ENCODE data around the gene BTBD18.

The BTBD18 gene

DNA sequence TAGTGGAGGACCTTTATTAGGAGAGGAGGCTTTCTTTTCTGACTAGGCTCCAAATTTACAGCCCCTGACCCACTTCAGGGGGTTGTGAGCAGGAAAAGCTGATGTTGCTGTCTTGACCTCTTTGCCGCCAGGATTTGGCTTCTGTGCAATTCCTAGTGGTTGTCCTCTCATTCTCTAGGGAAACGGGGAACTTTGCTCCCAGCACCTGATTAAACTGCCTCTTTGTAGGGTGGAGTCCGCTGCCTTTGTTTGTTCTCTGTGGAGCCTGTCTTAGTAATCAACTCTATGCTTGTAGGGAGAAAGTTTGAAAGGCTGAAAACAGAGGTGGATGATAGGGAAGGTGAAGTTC, 26.3 kb upstream of the BTBD18 start (continued):
- TF ChIP-seq, protein P1, sequence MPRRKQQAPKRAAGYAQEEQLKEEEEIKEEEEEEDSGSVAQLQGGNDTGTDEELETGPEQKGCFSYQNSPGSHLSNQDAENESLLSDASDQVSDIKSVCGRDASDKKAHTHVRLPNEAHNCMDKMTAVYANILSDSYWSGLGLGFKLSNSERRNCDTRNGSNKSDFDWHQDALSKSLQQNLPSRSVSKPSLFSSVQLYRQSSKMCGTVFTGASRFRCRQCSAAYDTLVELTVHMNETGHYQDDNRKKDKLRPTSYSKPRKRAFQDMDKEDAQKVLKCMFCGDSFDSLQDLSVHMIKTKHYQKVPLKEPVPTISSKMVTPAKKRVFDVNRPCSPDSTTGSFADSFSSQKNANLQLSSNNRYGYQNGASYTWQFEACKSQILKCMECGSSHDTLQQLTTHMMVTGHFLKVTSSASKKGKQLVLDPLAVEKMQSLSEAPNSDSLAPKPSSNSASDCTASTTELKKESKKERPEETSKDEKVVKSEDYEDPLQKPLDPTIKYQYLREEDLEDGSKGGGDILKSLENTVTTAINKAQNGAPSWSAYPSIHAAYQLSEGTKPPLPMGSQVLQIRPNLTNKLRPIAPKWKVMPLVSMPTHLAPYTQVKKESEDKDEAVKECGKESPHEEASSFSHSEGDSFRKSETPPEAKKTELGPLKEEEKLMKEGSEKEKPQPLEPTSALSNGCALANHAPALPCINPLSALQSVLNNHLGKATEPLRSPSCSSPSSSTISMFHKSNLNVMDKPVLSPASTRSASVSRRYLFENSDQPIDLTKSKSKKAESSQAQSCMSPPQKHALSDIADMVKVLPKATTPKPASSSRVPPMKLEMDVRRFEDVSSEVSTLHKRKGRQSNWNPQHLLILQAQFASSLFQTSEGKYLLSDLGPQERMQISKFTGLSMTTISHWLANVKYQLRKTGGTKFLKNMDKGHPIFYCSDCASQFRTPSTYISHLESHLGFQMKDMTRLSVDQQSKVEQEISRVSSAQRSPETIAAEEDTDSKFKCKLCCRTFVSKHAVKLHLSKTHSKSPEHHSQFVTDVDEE (CRISPR knock-in tag; IDR thresholded peaks at IDR 0.05): no peak
- TF ChIP-seq TCF4 (CRISPR knock-in tag; IDR thresholded peaks at IDR 0.05; ENCODE audit: borderline replicate concordance) (no peak), RARB (CRISPR knock-in tag; IDR thresholded peaks at IDR 0.05) (no peak), ZC3H10 (CRISPR knock-in tag; IDR thresholded peaks at IDR 0.05) (no peak), ESRRG (CRISPR knock-in tag; IDR thresholded peaks at IDR 0.05) (no peak), SNAI2 (CRISPR knock-in tag; IDR thresholded peaks at IDR 0.05) (no peak)
- TF ChIP-seq, protein P2, sequence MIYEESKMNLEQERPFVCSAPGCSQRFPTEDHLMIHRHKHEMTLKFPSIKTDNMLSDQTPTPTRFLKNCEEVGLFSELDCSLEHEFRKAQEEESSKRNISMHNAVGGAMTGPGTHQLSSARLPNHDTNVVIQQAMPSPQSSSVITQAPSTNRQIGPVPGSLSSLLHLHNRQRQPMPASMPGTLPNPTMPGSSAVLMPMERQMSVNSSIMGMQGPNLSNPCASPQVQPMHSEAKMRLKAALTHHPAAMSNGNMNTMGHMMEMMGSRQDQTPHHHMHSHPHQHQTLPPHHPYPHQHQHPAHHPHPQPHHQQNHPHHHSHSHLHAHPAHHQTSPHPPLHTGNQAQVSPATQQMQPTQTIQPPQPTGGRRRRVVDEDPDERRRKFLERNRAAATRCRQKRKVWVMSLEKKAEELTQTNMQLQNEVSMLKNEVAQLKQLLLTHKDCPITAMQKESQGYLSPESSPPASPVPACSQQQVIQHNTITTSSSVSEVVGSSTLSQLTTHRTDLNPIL (CRISPR knock-in tag; IDR thresholded peaks at IDR 0.05; ENCODE audit: low read depth): no peak

DNA sequence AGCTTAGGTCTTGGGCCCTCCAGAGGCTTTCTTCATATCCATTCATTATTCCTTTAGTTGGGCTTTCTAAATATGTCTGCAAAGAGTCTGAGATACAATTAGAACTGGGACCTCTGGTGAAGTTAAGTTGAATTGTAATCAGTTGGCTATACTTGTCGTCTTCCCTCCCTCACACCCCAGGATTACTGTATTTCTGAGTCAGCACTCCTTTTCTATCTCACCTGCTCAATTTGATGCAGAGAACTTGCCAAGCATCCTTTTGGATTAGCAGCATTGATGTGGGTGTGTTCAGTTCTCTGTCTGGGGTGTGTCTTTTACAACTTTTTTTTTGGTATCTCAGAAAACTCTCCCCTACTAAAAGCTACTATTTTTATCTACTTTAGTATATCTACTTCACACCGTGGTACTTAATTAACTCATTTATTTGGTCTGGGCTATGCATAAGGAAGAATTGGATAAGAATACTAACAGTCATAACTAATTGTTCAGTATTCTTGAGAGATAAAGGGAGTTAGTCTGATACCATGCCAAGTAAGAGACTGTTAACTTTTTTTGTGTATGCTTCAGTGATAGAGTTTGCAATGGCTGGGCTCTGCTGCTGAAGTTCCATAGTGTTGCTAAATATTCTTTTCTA, 25.1 kb upstream of the BTBD18 start:
- TF ChIP-seq ZNF70 (CRISPR knock-in tag; IDR thresholded peaks at IDR 0.05) (no peak), TOX (CRISPR knock-in tag; IDR thresholded peaks at IDR 0.05; ENCODE audit: borderline replicate concordance) (no peak), TCF4 (CRISPR knock-in tag; IDR thresholded peaks at IDR 0.05; ENCODE audit: borderline replicate concordance) (no peak), ARNTL (CRISPR knock-in tag; IDR thresholded peaks at IDR 0.05; ENCODE audit: borderline replicate concordance, low read depth) (no peak), ISL1 (CRISPR knock-in tag; IDR thresholded peaks at IDR 0.05) (no peak), BACH2 (CRISPR knock-in tag; IDR thresholded peaks at IDR 0.05; ENCODE audit: borderline replicate concordance) (no peak), ZC3H10 (CRISPR knock-in tag; IDR thresholded peaks at IDR 0.05) (no peak), CSDC2 (CRISPR knock-in tag; IDR thresholded peaks at IDR 0.05) (no peak), ZFP30 (CRISPR knock-in tag; IDR thresholded peaks at IDR 0.05) (no peak), ESRRG (CRISPR knock-in tag; IDR thresholded peaks at IDR 0.05) (no peak), GLIS3 (CRISPR knock-in tag; IDR thresholded peaks at IDR 0.05) (no peak), PPARA (CRISPR knock-in tag; IDR thresholded peaks at IDR 0.05; ENCODE audit: borderline replicate concordance) (no peak), SNAI2 (CRISPR knock-in tag; IDR thresholded peaks at IDR 0.05) (no peak)
- TF ChIP-seq, protein P3, sequence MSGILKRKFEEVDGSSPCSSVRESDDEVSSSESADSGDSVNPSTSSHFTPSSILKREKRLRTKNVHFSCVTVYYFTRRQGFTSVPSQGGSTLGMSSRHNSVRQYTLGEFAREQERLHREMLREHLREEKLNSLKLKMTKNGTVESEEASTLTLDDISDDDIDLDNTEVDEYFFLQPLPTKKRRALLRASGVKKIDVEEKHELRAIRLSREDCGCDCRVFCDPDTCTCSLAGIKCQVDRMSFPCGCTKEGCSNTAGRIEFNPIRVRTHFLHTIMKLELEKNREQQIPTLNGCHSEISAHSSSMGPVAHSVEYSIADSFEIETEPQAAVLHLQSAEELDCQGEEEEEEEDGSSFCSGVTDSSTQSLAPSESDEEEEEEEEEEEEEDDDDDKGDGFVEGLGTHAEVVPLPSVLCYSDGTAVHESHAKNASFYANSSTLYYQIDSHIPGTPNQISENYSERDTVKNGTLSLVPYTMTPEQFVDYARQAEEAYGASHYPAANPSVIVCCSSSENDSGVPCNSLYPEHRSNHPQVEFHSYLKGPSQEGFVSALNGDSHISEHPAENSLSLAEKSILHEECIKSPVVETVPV (CRISPR knock-in tag; IDR thresholded peaks at IDR 0.05): no peak
- TF ChIP-seq, protein P2 (CRISPR knock-in tag; IDR thresholded peaks at IDR 0.05; ENCODE audit: low read depth): no peak
- TF ChIP-seq, protein P4, sequence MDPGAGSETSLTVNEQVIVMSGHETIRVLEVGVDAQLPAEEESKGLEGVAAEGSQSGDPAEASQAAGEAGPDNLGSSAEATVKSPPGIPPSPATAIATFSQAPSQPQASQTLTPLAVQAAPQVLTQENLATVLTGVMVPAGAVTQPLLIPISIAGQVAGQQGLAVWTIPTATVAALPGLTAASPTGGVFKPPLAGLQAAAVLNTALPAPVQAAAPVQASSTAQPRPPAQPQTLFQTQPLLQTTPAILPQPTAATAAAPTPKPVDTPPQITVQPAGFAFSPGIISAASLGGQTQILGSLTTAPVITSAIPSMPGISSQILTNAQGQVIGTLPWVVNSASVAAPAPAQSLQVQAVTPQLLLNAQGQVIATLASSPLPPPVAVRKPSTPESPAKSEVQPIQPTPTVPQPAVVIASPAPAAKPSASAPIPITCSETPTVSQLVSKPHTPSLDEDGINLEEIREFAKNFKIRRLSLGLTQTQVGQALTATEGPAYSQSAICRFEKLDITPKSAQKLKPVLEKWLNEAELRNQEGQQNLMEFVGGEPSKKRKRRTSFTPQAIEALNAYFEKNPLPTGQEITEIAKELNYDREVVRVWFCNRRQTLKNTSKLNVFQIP (CRISPR knock-in tag; IDR thresholded peaks at IDR 0.05; ENCODE audit: borderline replicate concordance, low read depth): no peak
- no peak for ATAC-seq

DNA sequence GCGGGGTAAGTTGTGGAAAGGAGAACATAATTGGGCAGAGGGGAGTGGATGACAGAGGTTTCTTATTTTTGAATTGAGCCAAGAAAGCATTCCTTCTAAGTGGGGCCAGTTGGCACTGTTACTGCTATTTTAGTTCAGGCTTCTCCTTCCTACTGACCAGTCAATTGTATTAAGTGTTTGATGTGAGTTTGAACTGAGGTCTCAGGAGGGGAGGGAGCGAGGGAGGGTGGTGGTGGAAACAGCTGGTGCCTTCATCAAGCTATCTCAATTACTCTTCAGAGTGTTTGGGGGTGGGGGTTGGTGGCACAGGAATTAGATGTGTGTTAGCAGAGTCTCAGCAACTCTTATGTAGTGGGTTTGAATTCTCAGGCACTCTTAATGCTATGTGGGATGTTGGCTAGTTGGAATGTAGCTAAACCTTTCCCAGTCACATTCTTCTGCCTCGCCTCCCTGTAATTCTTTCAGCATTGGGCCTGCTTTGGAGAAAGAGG, 24.5 kb upstream of the BTBD18 start:
- peak; percentile 25 for ATAC-seq
- TF ChIP-seq OSR1 (CRISPR knock-in tag; IDR thresholded peaks at IDR 0.05): no peak
- TF ChIP-seq ISL1 (CRISPR knock-in tag; IDR thresholded peaks at IDR 0.05): no peak
- no peak for TF ChIP-seq ESRRG (CRISPR knock-in tag; IDR thresholded peaks at IDR 0.05)
- TF ChIP-seq RARB (CRISPR knock-in tag; IDR thresholded peaks at IDR 0.05): no peak
- no peak for TF ChIP-seq TOX (CRISPR knock-in tag; IDR thresholded peaks at IDR 0.05; ENCODE audit: borderline replicate concordance)
- TF ChIP-seq PPARA (CRISPR knock-in tag; IDR thresholded peaks at IDR 0.05; ENCODE audit: borderline replicate concordance): no peak
- TF ChIP-seq ZNF8 (CRISPR knock-in tag; IDR thresholded peaks at IDR 0.05): no peak
- TF ChIP-seq GLIS3 (CRISPR knock-in tag; IDR thresholded peaks at IDR 0.05): no peak
- TF ChIP-seq ZC3H10 (CRISPR knock-in tag; IDR thresholded peaks at IDR 0.05): no peak
- TF ChIP-seq ZFP3 (CRISPR knock-in tag; IDR thresholded peaks at IDR 0.05): no peak
- no peak for TF ChIP-seq ZNF70 (CRISPR knock-in tag; IDR thresholded peaks at IDR 0.05)
- TF ChIP-seq, protein P3 (CRISPR knock-in tag; IDR thresholded peaks at IDR 0.05): no peak
- TF ChIP-seq TCF4 (CRISPR knock-in tag; IDR thresholded peaks at IDR 0.05; ENCODE audit: borderline replicate concordance): no peak
- TF ChIP-seq ZNF565 (CRISPR knock-in tag; conservative IDR thresholded peaks at IDR 0.05; ENCODE audit: low read depth): no peak
- TF ChIP-seq CSDC2 (CRISPR knock-in tag; IDR thresholded peaks at IDR 0.05): no peak
- TF ChIP-seq, protein P2 (CRISPR knock-in tag; IDR thresholded peaks at IDR 0.05; ENCODE audit: low read depth): no peak
- TF ChIP-seq, protein P4 (CRISPR knock-in tag; IDR thresholded peaks at IDR 0.05; ENCODE audit: borderline replicate concordance, low read depth): no peak

Measured in SK-N-SH treated with all-trans-retinoic acid at 6 μM for 48 hours (cell line).